Neural progenitor cell (in vitro differentiated cells): ENCODE data around the gene PDXP. TPM values are rescaled to one million over a fixed set of nuclear protein-coding genes. Genes with fewer than 3 reads are reported as not detected.

ENCODE experiments used
- DNase-seq: peaks from one replicate; pipeline ENCODE4 v3.0.0-alpha.2; 2016; ENCODE audit warnings: low spot score
- H2AFZ ChIP-seq: fragments of 200-600 bp; sonication (generic); replicated peaks from 2 replicates; pipeline ENCODE4 v1.6.1; 2016; ENCODE audit warnings: antibody characterized with exemption
- H3F3A ChIP-seq: fragments of 200-600 bp; sonication (generic); 2 replicates; pipeline ENCODE4 v1.6.1; 2016; ENCODE audit warnings: antibody characterized with exemption, low read depth
- H3K27ac ChIP-seq: fragments of 200-600 bp; sonication (generic); 2 replicates; pipeline ENCODE4 v1.5.1; 2016; ENCODE audit warnings: mild to moderate bottlenecking
- H3K27me3 ChIP-seq: fragments of 200-600 bp; sonication (generic); 2 replicates; pipeline ENCODE4 v1.6.1; 2016; ENCODE audit warnings: mild to moderate bottlenecking, moderate library complexity
- H3K36me3 ChIP-seq: fragments of 200-600 bp; sonication (generic); 2 replicates; pipeline ENCODE4 v1.5.1; 2016
- H3K4me1 ChIP-seq: fragments of 200-600 bp; sonication (generic); 2 replicates; pipeline ENCODE4 v1.6.1; 2016; ENCODE audit warnings: mixed run types
- H3K4me2 ChIP-seq: fragments of 200-600 bp; sonication (generic); 2 replicates; pipeline ENCODE4 v1.6.1; 2016
- H3K4me3 ChIP-seq: fragments of 200-600 bp; sonication (generic); 2 replicates; pipeline ENCODE4 v1.5.1; 2016
- H3K79me2 ChIP-seq: fragments of 200-600 bp; sonication (generic); 2 replicates; pipeline ENCODE4 v1.6.1; 2016; ENCODE audit warnings: low read depth
- H3K9ac ChIP-seq: fragments of 200-600 bp; sonication (generic); 2 replicates; pipeline ENCODE4 v1.6.1; 2016
- H3K9me3 ChIP-seq: fragments of 200-600 bp; sonication (generic); 2 replicates; pipeline ENCODE4 v1.5.1; 2016; ENCODE audit warnings: low read depth
- H4K20me1 ChIP-seq: fragments of 200-600 bp; sonication (generic); 2 replicates; pipeline ENCODE4 v1.6.1; 2016; ENCODE audit warnings: low read depth
- H3K27ac Mint-ChIP-seq: 3 replicates; pipeline ENCODE4 v1.8.0; 2021; ENCODE audit warnings: mixed read lengths
- H3K27me3 Mint-ChIP-seq: 2 replicates; pipeline ENCODE4 v1.8.0; 2022; ENCODE audit warnings: low read depth, mild to moderate bottlenecking, inconsistent platforms, moderate library complexity, mixed read lengths; ENCODE audit not compliant: insufficient read depth
- H3K36me3 Mint-ChIP-seq: 3 replicates; pipeline ENCODE4 v1.8.0; 2021; ENCODE audit warnings: mixed read lengths
- H3K4me1 Mint-ChIP-seq: 3 replicates; pipeline ENCODE4 v1.8.0; 2021; ENCODE audit warnings: mixed read lengths
- H3K4me3 Mint-ChIP-seq: 3 replicates; pipeline ENCODE4 v1.8.0; 2021; ENCODE audit warnings: mild to moderate bottlenecking, moderate library complexity, mixed read lengths
- H3K9me3 Mint-ChIP-seq: 3 replicates; pipeline ENCODE4 v1.8.0; 2020; ENCODE audit warnings: mixed read lengths
- EZH2 ChIP-seq: fragments of 200-600 bp; sonication (generic); IDR thresholded peaks from 2 replicates; pipeline ENCODE4 v1.6.1; 2017; ENCODE audit warnings: antibody characterized with exemption, mild to moderate bottlenecking, moderate library complexity
- EZH2phosphoT487 ChIP-seq: fragments of 200-600 bp; sonication (generic); IDR thresholded peaks from 2 replicates; pipeline ENCODE4 v1.6.1; 2017; ENCODE audit warnings: antibody characterized with exemption
- total RNA-seq: library from RNA; depleted of rRNA; stranded (reverse); fragments of >200 nt; gene quantifications from 2 replicates; pipeline ENCODE4 v1.2.3, GENCODE V29; 2015; ENCODE audit warnings: low replicate concordance
- TF ChIP-seq, protein P1 (sequence below): fragments of 200-600 bp; sonication (generic); IDR thresholded peaks from 2 replicates; pipeline ENCODE4 v1.5.1; 2017; ENCODE audit warnings: antibody characterized with exemption, mild to moderate bottlenecking

Gene PDXP
- total RNA-seq, 1 donor from 2014 or later, result 25.1 TPM

DNA sequence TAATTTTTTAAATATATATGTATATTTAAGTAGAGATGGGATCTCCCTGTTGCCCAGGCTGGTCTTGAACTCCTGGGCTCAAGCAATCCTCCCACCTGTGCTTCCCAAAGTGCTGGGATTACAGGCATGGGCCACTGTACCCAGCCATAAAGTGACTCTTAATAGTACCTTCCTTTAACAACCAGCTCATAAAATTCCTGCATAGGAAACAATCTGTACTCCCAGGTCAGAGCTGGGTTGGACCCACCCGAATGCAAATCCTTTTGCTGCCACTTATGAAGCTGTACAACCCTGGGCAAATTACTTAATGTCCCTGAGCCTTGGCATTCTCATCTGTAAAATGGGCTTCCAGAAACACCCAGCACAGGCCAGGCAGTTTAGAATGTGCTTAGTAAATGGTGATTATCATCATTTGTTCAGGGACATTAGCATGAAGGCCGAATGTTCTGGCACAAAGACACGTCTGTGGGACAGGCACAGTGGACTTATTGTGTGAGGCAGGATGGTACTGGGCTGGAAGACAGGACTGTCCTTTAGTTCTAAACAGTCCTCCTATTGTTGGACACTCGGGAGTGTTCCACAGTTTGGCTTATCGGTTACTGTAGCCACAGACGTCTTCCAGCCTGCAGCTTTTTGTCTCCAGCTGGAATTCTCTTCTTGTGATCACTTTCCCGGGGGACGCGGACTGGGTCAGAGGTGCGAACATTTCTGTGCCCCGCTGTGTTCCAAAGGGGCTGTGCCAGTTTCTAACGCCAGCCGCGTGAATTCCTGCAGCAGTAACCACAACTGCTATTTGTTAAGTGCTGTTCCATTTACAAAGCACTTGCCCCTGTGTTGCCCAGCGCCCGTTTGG, 6.0 kb downstream of the PDXP start:
- TF ChIP-seq, protein P1, sequence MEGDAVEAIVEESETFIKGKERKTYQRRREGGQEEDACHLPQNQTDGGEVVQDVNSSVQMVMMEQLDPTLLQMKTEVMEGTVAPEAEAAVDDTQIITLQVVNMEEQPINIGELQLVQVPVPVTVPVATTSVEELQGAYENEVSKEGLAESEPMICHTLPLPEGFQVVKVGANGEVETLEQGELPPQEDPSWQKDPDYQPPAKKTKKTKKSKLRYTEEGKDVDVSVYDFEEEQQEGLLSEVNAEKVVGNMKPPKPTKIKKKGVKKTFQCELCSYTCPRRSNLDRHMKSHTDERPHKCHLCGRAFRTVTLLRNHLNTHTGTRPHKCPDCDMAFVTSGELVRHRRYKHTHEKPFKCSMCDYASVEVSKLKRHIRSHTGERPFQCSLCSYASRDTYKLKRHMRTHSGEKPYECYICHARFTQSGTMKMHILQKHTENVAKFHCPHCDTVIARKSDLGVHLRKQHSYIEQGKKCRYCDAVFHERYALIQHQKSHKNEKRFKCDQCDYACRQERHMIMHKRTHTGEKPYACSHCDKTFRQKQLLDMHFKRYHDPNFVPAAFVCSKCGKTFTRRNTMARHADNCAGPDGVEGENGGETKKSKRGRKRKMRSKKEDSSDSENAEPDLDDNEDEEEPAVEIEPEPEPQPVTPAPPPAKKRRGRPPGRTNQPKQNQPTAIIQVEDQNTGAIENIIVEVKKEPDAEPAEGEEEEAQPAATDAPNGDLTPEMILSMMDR, result no peak
- no peak overlapping the region for H3K27ac Mint-ChIP-seq

DNA sequence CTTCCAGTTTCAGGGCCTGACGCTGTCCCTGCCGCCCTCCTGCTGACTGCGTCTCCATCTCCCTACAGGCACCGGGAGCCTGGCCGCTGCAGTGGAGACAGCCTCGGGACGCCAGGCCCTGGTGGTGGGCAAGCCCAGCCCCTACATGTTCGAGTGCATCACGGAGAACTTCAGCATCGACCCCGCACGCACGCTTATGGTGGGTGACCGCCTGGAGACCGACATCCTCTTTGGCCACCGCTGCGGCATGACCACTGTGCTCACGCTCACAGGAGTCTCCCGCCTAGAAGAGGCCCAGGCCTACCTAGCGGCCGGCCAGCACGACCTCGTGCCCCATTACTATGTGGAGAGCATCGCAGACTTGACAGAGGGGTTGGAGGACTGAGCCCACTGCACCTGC, 7.0 kb downstream of the PDXP start:
- Histone ChIP-seq H3K9ac (no peak overlapping the region), H3K4me1 (peaks cover 10% of the 10 kb centered on the region), H3F3A (peaks cover 27% of the 10 kb centered on the region), H3K27ac (no peak overlapping the region), H3K27me3 (no peaks in the 10 kb centered on the region), H3K36me3 (no peaks in the 10 kb centered on the region), H3K4me2 (no peak overlapping the region), H4K20me1 (peaks cover 65% of the 10 kb centered on the region), H3K9me3 (no peaks in the 10 kb centered on the region), H3K4me3 (no peak overlapping the region), H2AFZ (no peak overlapping the region), H3K79me2 (peaks cover 58% of the 10 kb centered on the region)
- no peak overlapping the region for H3K27ac Mint-ChIP-seq
- H3K27me3 Mint-ChIP-seq, result no peaks in the 10 kb centered on the region
- H3K4me1 Mint-ChIP-seq, result peaks cover 24% of the 10 kb centered on the region
- H3K4me3 Mint-ChIP-seq, result no peak overlapping the region
- H3K9me3 Mint-ChIP-seq, result no peaks in the 10 kb centered on the region
- peaks cover 13% of the 10 kb centered on the region for H3K36me3 Mint-ChIP-seq
- TF ChIP-seq EZH2, result no peak
- TF ChIP-seq, protein P1, result no peak
- no peak for TF ChIP-seq EZH2phosphoT487
- DNase-seq, result no peak

More for the DNA sequence above, 6.0 kb downstream of the PDXP start:
- H3K4me2 ChIP-seq, result no peak overlapping the region
- peaks cover 75% of the 10 kb centered on the region for H4K20me1 ChIP-seq
- H2AFZ ChIP-seq, result no peak overlapping the region
- H3K4me1 Mint-ChIP-seq, result peaks cover 34% of the 10 kb centered on the region
- no peaks in the 10 kb centered on the region for H3K36me3 ChIP-seq
- H3K9ac ChIP-seq, result no peak overlapping the region
- peaks cover 20% of the 10 kb centered on the region for H3K4me1 ChIP-seq
- H3K79me2 ChIP-seq, result peaks cover 68% of the 10 kb centered on the region
- no peaks in the 10 kb centered on the region for H3K9me3 ChIP-seq
- H3K27me3 ChIP-seq, result no peaks in the 10 kb centered on the region
- no peak overlapping the region for H3K4me3 ChIP-seq
- H3K27me3 Mint-ChIP-seq, result no peaks in the 10 kb centered on the region
- no peaks in the 10 kb centered on the region for H3K9me3 Mint-ChIP-seq
- H3K4me3 Mint-ChIP-seq, result no peak overlapping the region
- H3K36me3 Mint-ChIP-seq, result peaks cover 13% of the 10 kb centered on the region
- no peak for DNase-seq
- H3F3A ChIP-seq, result peaks cover 27% of the 10 kb centered on the region
- H3K27ac ChIP-seq, result no peak overlapping the region

DNA sequence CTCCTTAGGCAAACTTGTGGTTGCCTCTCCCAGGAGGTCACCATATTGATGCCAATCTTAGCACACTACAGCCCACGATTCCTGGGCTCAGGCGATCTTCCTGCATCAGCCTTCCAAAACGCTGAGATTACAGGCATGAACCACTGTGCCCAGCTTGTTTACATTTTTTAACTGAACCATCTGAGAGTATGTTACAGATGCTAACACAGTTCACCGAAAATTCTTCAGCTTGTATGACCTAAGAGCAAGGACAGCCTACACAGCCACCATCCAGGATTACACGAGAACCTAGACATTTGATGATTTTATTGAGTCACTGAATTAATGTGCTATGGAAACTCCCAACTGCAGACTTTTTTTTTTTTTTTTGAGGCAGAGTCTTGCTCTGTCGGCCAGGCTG, 11.1 kb downstream of the PDXP start:
- H3K9me3 ChIP-seq, result no peaks in the 10 kb centered on the region
- TF ChIP-seq EZH2 (no peak), EZH2phosphoT487 (no peak)
- TF ChIP-seq, protein P1, result no peak
- no peak for DNase-seq
- no peak overlapping the region for H3K27ac ChIP-seq
- H3K27me3 ChIP-seq, result no peaks in the 10 kb centered on the region
- Mint-ChIP-seq H3K27me3 (no peaks in the 10 kb centered on the region), H3K9me3 (no peaks in the 10 kb centered on the region), H3K4me1 (peaks cover 10% of the 10 kb centered on the region), H3K4me3 (peak overlapping the region; percentile 43), H3K27ac (no peak overlapping the region), H3K36me3 (peaks cover 12% of the 10 kb centered on the region)
- H3K4me2 ChIP-seq, result no peak overlapping the region
- H3K4me3 ChIP-seq, result no peak overlapping the region
- H3K79me2 ChIP-seq, result peaks cover 17% of the 10 kb centered on the region
- peaks cover 27% of the 10 kb centered on the region for H3F3A ChIP-seq
- no peaks in the 10 kb centered on the region for H3K36me3 ChIP-seq
- peaks cover 5% of the 10 kb centered on the region for H3K4me1 ChIP-seq
- H4K20me1 ChIP-seq, result peaks cover 27% of the 10 kb centered on the region
- no peak overlapping the region for H3K9ac ChIP-seq
- no peak overlapping the region for H2AFZ ChIP-seq
